K562 (cell line): ENCODE results near the gene SUPT7L. TPM values are rescaled to one million over a fixed set of nuclear protein-coding genes. Genes with fewer than 3 reads are reported as not detected.

Experiments
- ATAC-seq: fragments of 200-7000 bp; cut with Tn5 transposase; 3 replicates; pipeline ENCODE4 v1.9.1; 2020; ENCODE audit warnings: moderate library complexity
- BruUV-seq: library from RNA; stranded (reverse); fragments of 400-500 nt; replicated peaks from 2 replicates; lab custom pipeline; 2021; lab: Mats Ljungman, UMichigan
- CTCF ChIA-PET: fragments of 300-600 bp; formaldehyde crosslinking; extraction: SDS; loops from one replicate; lab custom pipeline; 2021; ENCODE audit warnings: low intra/inter-chr PET ratio; lab: Yijun Ruan, JAX
- POLR2A ChIA-PET: fragments of 300-600, 350-650 bp; sonication (Branson Sonifier 250); formaldehyde crosslinking; extraction: SDS; loops from one replicate; lab custom pipeline; 2021; ENCODE audit warnings: antibody characterized with exemption, inconsistent platforms; lab: Yijun Ruan, JAX
- DNase-seq, 4 experiments: peaks; one replicate each; pipeline versions ENCODE4 v3.0.0 to v3.0.0-alpha.2; 2011 to 2018; ENCODE audit warnings: low spot score in 3 of 4, mixed read lengths in 3 of 4; ENCODE audit errors: extremely low read depth in 1 of 4
- FAIRE-seq: peaks from 2 replicates; lab custom pipeline; 2011; peaks lifted over from hg19 to GRCh38; lab: Jason Lieb, UNC
- H2AFZ ChIP-seq: 2 replicates; pipeline ENCODE4 v1.6.0; 2011; ENCODE audit warnings: low read depth, low read length, control low read depth, inconsistent platforms
- H3K27ac ChIP-seq: fragments of 200-600 bp; 3 replicates; pipeline ENCODE4 v1.8.0; 2011; ENCODE audit warnings: low read depth, mild to moderate bottlenecking, control low read depth, inconsistent platforms, low read length, moderate library complexity, mixed read lengths; ENCODE audit errors: extremely low read depth
- H3K27me3 ChIP-seq, 2 experiments: fragments of 300-600 bp in 1 of 2; 2 replicates in 1 of 2; 3 replicates in 1 of 2; pipeline versions ENCODE4 v1.6.0 to v1.8.0; 2011; ENCODE audit warnings: inconsistent platforms in 2 of 2, low read length in 2 of 2, mild to moderate bottlenecking in 1 of 2, mixed read lengths in 1 of 2, moderate library complexity in 1 of 2; ENCODE audit not compliant: control insufficient read depth in 2 of 2, insufficient read depth in 2 of 2
- H3K36me3 ChIP-seq: fragments of 300-600 bp; 3 replicates; pipeline ENCODE4 v1.8.0; 2011; ENCODE audit warnings: mild to moderate bottlenecking, low read length, inconsistent platforms; ENCODE audit not compliant: control insufficient read depth, insufficient read depth
- H3K4me1 ChIP-seq, 2 experiments: fragments of 200-600 bp in 1 of 2; replicated peaks in 1 of 2; 2 replicates in 1 of 2; 3 replicates in 1 of 2; pipeline versions ENCODE4 v1.5.1 to v1.8.0; 2011; ENCODE audit warnings: inconsistent platforms in 2 of 2, low read length in 2 of 2, mild to moderate bottlenecking in 1 of 2, mixed read lengths in 1 of 2, moderate library complexity in 1 of 2; ENCODE audit not compliant: control insufficient read depth in 2 of 2, insufficient read depth in 2 of 2
- H3K4me2 ChIP-seq: 2 replicates; pipeline ENCODE4 v1.6.1; 2011; ENCODE audit warnings: low read length, control low read depth, inconsistent platforms, mixed read lengths; ENCODE audit not compliant: insufficient read depth
- H3K4me3 ChIP-seq: fragments of 200-600 bp; sonication (generic), shearing (Covaris generic); 2 replicates; pipeline ENCODE4 v1.5.1; 2016; ENCODE audit warnings: control low read depth, inconsistent platforms
- H3K79me2 ChIP-seq: fragments of 200-600 bp; 3 replicates; pipeline ENCODE4 v1.8.0; 2011; ENCODE audit warnings: low read length, inconsistent platforms; ENCODE audit not compliant: control insufficient read depth, insufficient read depth
- H3K9ac ChIP-seq, 2 experiments: 2 replicates each; pipeline versions ENCODE4 v1.6.0 to v1.6.1; 2011; ENCODE audit warnings: low read depth in 2 of 2, low read length in 2 of 2, control low read depth in 1 of 2, inconsistent platforms in 1 of 2, mild to moderate bottlenecking in 1 of 2, mixed read lengths in 1 of 2; ENCODE audit not compliant: insufficient read depth in 1 of 2
- H3K9me1 ChIP-seq: one replicate; pipeline ENCODE4 v1.6.0; 2011; ENCODE audit warnings: inconsistent platforms, mild to moderate bottlenecking, low read length, moderate library complexity; ENCODE audit not compliant: control insufficient read depth, insufficient read depth
- H3K9me3 ChIP-seq: replicated peaks from 2 replicates; pipeline ENCODE4 v1.5.1; 2011; ENCODE audit warnings: low read depth, low read length, inconsistent platforms; ENCODE audit not compliant: control insufficient read depth, insufficient read depth
- H4K20me1 ChIP-seq: replicated peaks from 2 replicates; pipeline ENCODE4 v1.6.1; 2011; ENCODE audit warnings: low read length, inconsistent platforms, mixed read lengths; ENCODE audit not compliant: control insufficient read depth, insufficient read depth
- BRF2 ChIP-seq: IDR thresholded peaks from 3 replicates; pipeline ENCODE4 v1.6.1; 2011; ENCODE audit warnings: borderline replicate concordance, mild to moderate bottlenecking; ENCODE audit not compliant: insufficient read length, insufficient read depth
- CBFA2T2 ChIP-seq: fragments of 450-650 bp; conservative IDR thresholded peaks from 2 replicates; pipeline ENCODE4 v1.6.1; 2017; ENCODE audit warnings: mild to moderate bottlenecking
- CBFA2T3 ChIP-seq: fragments of 450-650 bp; IDR thresholded peaks from 2 replicates; pipeline ENCODE4 v1.6.1; 2017
- CTBP1 ChIP-seq: fragments of 450-650 bp; IDR thresholded peaks from 2 replicates; pipeline ENCODE4 v1.6.1; 2016; ENCODE audit warnings: borderline replicate concordance
- FOXA3 ChIP-seq, 2 experiments: fragments of 450-650 bp in 1 of 2; sonication (generic) in 1 of 2; formaldehyde crosslinking; IDR thresholded peaks in 1 of 2; conservative IDR thresholded peaks in 1 of 2; 2 replicates each; pipeline versions ENCODE4 v1.4.0 to v1.8.0; 2020 to 2022; ENCODE audit warnings: mild to moderate bottlenecking in 2 of 2, missing genetic modification reagents in 1 of 2
- MAZ ChIP-seq, 2 experiments: fragments of 450-650 bp in 1 of 2; sonication (generic) in 1 of 2; formaldehyde crosslinking; IDR thresholded peaks in 1 of 2; conservative IDR thresholded peaks in 1 of 2; 2 replicates each; pipeline versions ENCODE4 v1.4.0 to v1.5.0; 2020; ENCODE audit warnings: mild to moderate bottlenecking in 1 of 2, missing genetic modification reagents in 1 of 2
- MTF1 ChIP-seq: fragments of 250-450 bp; sonication (Bioruptor Pico); IDR thresholded peaks from 2 replicates; pipeline ENCODE4 v1.9.0; 2021; ENCODE audit warnings: moderate library complexity, mild to moderate bottlenecking, inconsistent platforms, borderline replicate concordance
- NUFIP1 ChIP-seq: fragments of 450-650 bp; IDR thresholded peaks from 2 replicates; pipeline ENCODE4 v1.6.1; 2018; ENCODE audit not compliant: partially characterized antibody
- RFX1 ChIP-seq: fragments of 450-650 bp; IDR thresholded peaks from 2 replicates; pipeline ENCODE4 v1.6.1; 2016; ENCODE audit warnings: mild to moderate bottlenecking, moderate library complexity
- SRSF9 ChIP-seq: fragments of 200-400 bp; formaldehyde crosslinking; IDR thresholded peaks from 2 replicates; pipeline ENCODE4 v1.6.1; 2017; ENCODE audit warnings: low read depth, low read length, borderline replicate concordance
- TAL1 ChIP-seq: fragments of 450-650 bp; IDR thresholded peaks from 2 replicates; pipeline ENCODE4 v1.6.1; 2016; ENCODE audit warnings: mild to moderate bottlenecking
- TCF3 ChIP-seq: sonication (generic); formaldehyde crosslinking; IDR thresholded peaks from 2 replicates; pipeline ENCODE4 v1.4.0; 2020; ENCODE audit warnings: mild to moderate bottlenecking, missing genetic modification reagents
- TSHZ1 ChIP-seq: fragments of 250-450 bp; sonication (Bioruptor Pico); IDR thresholded peaks from 2 replicates; pipeline ENCODE4 v1.4.0; 2020; ENCODE audit warnings: mild to moderate bottlenecking, moderate library complexity
- U2AF1 ChIP-seq: fragments of 200-400 bp; formaldehyde crosslinking; optimal IDR thresholded peaks from 2 replicates; pipeline ENCODE3; 2017; ENCODE audit warnings: mild to moderate bottlenecking, low read depth, low read length, moderate library complexity
- ZFPM2 ChIP-seq: fragments of 250-450 bp; sonication (Bioruptor Pico); IDR thresholded peaks from 2 replicates; pipeline ENCODE4 v1.5.1; 2022; ENCODE audit warnings: mild to moderate bottlenecking
- ZNF311 ChIP-seq: fragments of 250-450 bp; sonication (Bioruptor Pico); IDR thresholded peaks from 2 replicates; pipeline ENCODE4 v1.4.0; 2020; ENCODE audit warnings: mild to moderate bottlenecking, moderate library complexity
- ZNF589 ChIP-seq: fragments of 200-800 bp; sonication (Bioruptor generic); IDR thresholded peaks from 2 replicates; pipeline ENCODE4 v1.6.1; 2016; ENCODE audit warnings: low read depth, missing genetic modification characterization, missing compliant biosample characterization
- ZNF830 ChIP-seq: fragments of 250-450 bp; sonication (Bioruptor Pico); IDR thresholded peaks from 2 replicates; pipeline ENCODE4 v1.5.0; 2021; ENCODE audit warnings: mild to moderate bottlenecking
- WGBS: fragments of 100-300 bp; shearing (Covaris generic); methylation state at CpG from one replicate; pipeline ENCODE4 v1.1.6; 2016; ENCODE audit warnings: low coverage, mixed read lengths; ENCODE audit not compliant: insufficient coverage; ENCODE audit errors: missing lambda C conversion rate; 5-methylcytosine and 5-hydroxymethylcytosine counted together
- in situ Hi-C: fragments of 300-500 bp; cut with MboI; formaldehyde crosslinking; loops from 4 replicates; pipeline ENCODE4 v1.15.0; 2018; ENCODE audit warnings: inconsistent platforms, mixed read lengths
- intact Hi-C: fragments of 100-400 bp; cut with micrococcal nuclease; formaldehyde crosslinking; loops from 2 replicates; pipeline ENCODE4 v1.14.2; 2022
- polyA plus RNA-seq, 8 experiments: library from polyadenylated mRNA; depleted of rRNA in 4 of 8; stranded (reverse) in 5 of 8; unstranded in 3 of 8; fragments of >200 nt; fragmentation: Nextera tagmentation in 2 of 8; fragmentation: Illumina TruSeq in 1 of 8; extraction: Ambion mirVana in 2 of 8; extraction: Trizol in 1 of 8; gene quantifications; 2 replicates each; pipeline versions ENCODE4 v1.2.1 to v1.2.3, GENCODE V29; 2011 to 2014; ENCODE audit warnings: inconsistent platforms in 1 of 8, missing spikeins in 1 of 8
- total RNA-seq, 7 experiments: library from RNA; depleted of rRNA in 6 of 7; stranded (reverse); fragments of >200 nt in 6 of 7; fragmentation: Illumina TruSeq in 2 of 7; extraction: Trizol in 2 of 7; gene quantifications; 2 replicates each; pipeline versions ENCODE4 v1.2.1 to v1.2.3, GENCODE V29; 2011 to 2021; ENCODE audit warnings: low replicate concordance in 1 of 7

Gene SUPT7L
- total and polyA plus RNA-seq, 9 of the 15 experiments (the other 6 are each of a cell fraction or from before 2014, with no cell fraction given) = 22.0 to 72.8 (median 40.2) TPM

GRCh38 chr2:27647737-27648136 lies 15.7 kb downstream of the SUPT7L start:
- peak; percentile 39 for ATAC-seq
- POLR2A ChIA-PET = interaction anchor here (0.8 to 2.3 kb wide), 9 partner anchors 9 to 238 kb away, joined by 3 to 8 read pairs (median 3); partner anchors contain the start of genes CCDC121, GPN1, PPM1G and SLC4A1AP

GRCh38 chr2:27647289-27647688 lies 16.1 kb downstream of the SUPT7L start:
- intact Hi-C loops = no loop called here
- Histone ChIP-seq H4K20me1 (no peaks in the 10 kb centered on the region), H3K9me1 (no peaks in the 10 kb centered on the region), H3K4me3 (no peak overlapping the region), H3K9ac (no peak overlapping the region), H3K4me1 (peaks cover 0 to 6% of the 10 kb centered on the region in 2 experiments; a peak in 3 of 5 replicates), H3K79me2 (no peaks in the 10 kb centered on the region), H3K4me2 (no peak overlapping the region), H2AFZ (no peak overlapping the region), H3K27me3 (no peaks in the 10 kb centered on the region), H3K27ac (no peak overlapping the region), H3K36me3 (peaks cover 77% of the 10 kb centered on the region), H3K9me3 (no peaks in the 10 kb centered on the region)
- ATAC-seq (peak; percentile 20; the same call in 1 of the 3 replicates), DNase-seq (no peak), FAIRE-seq (no peak)
- CTCF ChIA-PET = no interaction called here
- POLR2A ChIA-PET = interaction anchor here (0.9 to 2.3 kb wide), 9 partner anchors 9 to 238 kb away, joined by 3 to 8 read pairs (median 3); partner anchors contain the start of genes CCDC121, GPN1, PPM1G and SLC4A1AP
- in situ Hi-C loops = no loop called here
- no TSS peak for BruUV-seq
- no peak for TF ChIP-seq MAZ (CRISPR knock-in tag; conservative IDR thresholded peaks at IDR 0.05 in 1 of 2, IDR thresholded peaks at IDR 0.05 in 1 of 2)
- no peak for TF ChIP-seq ZFPM2 (CRISPR knock-in tag)
- TF ChIP-seq ZNF589 (CRISPR knock-in tag) = no peak
- no peak for TF ChIP-seq MTF1
- no peak for TF ChIP-seq BRF2
- no peak for TF ChIP-seq TSHZ1

More at GRCh38 chr2:27647737-27648136, 15.7 kb downstream of the SUPT7L start:
- Histone ChIP-seq H3K27ac (no peak overlapping the region), H3K36me3 (peaks cover 81% of the 10 kb centered on the region), H3K9me3 (no peaks in the 10 kb centered on the region), H2AFZ (no peak overlapping the region), H4K20me1 (no peaks in the 10 kb centered on the region), H3K79me2 (no peaks in the 10 kb centered on the region), H3K27me3 (no peaks in the 10 kb centered on the region), H3K4me1 (peaks cover 0 to 6% of the 10 kb centered on the region in 2 experiments; a peak in 3 of 5 replicates), H3K9ac (no peak overlapping the region), H3K4me2 (no peak overlapping the region), H3K9me1 (no peaks in the 10 kb centered on the region), H3K4me3 (no peak overlapping the region)
- in situ Hi-C loops (no loop called here), intact Hi-C loops (no loop called here)
- 15% methylated on average over 4 of the region's 4 CpGs for WGBS
- TF ChIP-seq NUFIP1 = no peak
- TF ChIP-seq FOXA3 (CRISPR knock-in tag; conservative IDR thresholded peaks at IDR 0.05 in 1 of 2, IDR thresholded peaks at IDR 0.05 in 1 of 2) = peak in 1 of 2 experiments; percentile 67; a peak in 1 of 4 replicates
- TF ChIP-seq CBFA2T3 = peak; percentile 72
- TF ChIP-seq RFX1 = peak; percentile 15; the same call in 1 of the 2 replicates
- TF ChIP-seq TCF3 (CRISPR knock-in tag) = peak; percentile 65
- TF ChIP-seq TAL1 = peak; percentile 5; the same call in 1 of the 2 replicates
- no peak for TF ChIP-seq ZNF830 (CRISPR knock-in tag)
- TF ChIP-seq CBFA2T2 = peak; percentile 51
- peak; percentile 39; the same call in 1 of the 2 replicates for TF ChIP-seq CTBP1
- no peak for TF ChIP-seq U2AF1
- TF ChIP-seq ZNF311 = no peak
- no peak for TF ChIP-seq SRSF9
- peak; percentile 11 for FAIRE-seq
- BruUV-seq = no TSS peak
- peak in 2 of 4 experiments; percentile 24 to 36 for DNase-seq
- CTCF ChIA-PET = no interaction called here
